ENCODE results near the gene PLEKHG2.

The PLEKHG2 gene

GRCh38 chr19:39415111-39416046 lies 2.9 kb downstream of the PLEKHG2 start:
- in situ Hi-C loops (cut with MboI; ENCODE audit: low sequenced_read_pairs): no loop called here

- in situ Hi-C loops (cut with MboI; ENCODE audit: low sequenced_read_pairs): no loop called here
Observed at GRCh38 chr19:39416152-39417120, 4.0 kb downstream of the PLEKHG2 start.

GRCh38 chr19:39417463-39418181 lies 5.2 kb downstream of the PLEKHG2 start:
- in situ Hi-C loops (cut with MboI; ENCODE audit: low sequenced_read_pairs): no loop called here

- in situ Hi-C loops (cut with MboI; ENCODE audit: low sequenced_read_pairs): no loop called here
Observed at GRCh38 chr19:39419003-39419402, 6.5 kb downstream of the PLEKHG2 start.

GRCh38 chr19:39420769-39421168 lies 8.3 kb downstream of the PLEKHG2 start:
- in situ Hi-C loops (cut with MboI; ENCODE audit: low sequenced_read_pairs): no loop called here

- in situ Hi-C loops (cut with MboI; ENCODE audit: low sequenced_read_pairs): no loop called here
Observed at GRCh38 chr19:39422020-39422419, 9.6 kb downstream of the PLEKHG2 start.

GRCh38 chr19:39423258-39424086 lies 11.0 kb downstream of the PLEKHG2 start:
- in situ Hi-C loops (cut with MboI; ENCODE audit: low sequenced_read_pairs): no loop called here

GRCh38 chr19:39424934-39425333 lies 12.5 kb downstream of the PLEKHG2 start:
- in situ Hi-C loops (cut with MboI; ENCODE audit: low sequenced_read_pairs): no loop called here

- in situ Hi-C loops (cut with MboI; ENCODE audit: low sequenced_read_pairs): no loop called here
Observed at GRCh38 chr19:39425744-39426143, 13.3 kb downstream of the PLEKHG2 start.

GRCh38 chr19:39426170-39426569 lies 13.7 kb downstream of the PLEKHG2 start:
- in situ Hi-C loops (cut with MboI; ENCODE audit: low sequenced_read_pairs): no loop called here

- in situ Hi-C loops (cut with MboI; ENCODE audit: low sequenced_read_pairs): no loop called here
Observed at GRCh38 chr19:39427707-39428106, 15.2 kb downstream of the PLEKHG2 start.

- in situ Hi-C loops (cut with MboI; ENCODE audit: low sequenced_read_pairs): no loop called here
Observed at GRCh38 chr19:39428283-39429112, 16.0 kb downstream of the PLEKHG2 start.

- in situ Hi-C loops (cut with MboI; ENCODE audit: low sequenced_read_pairs): no loop called here
Observed at GRCh38 chr19:39430675-39431593, 18.5 kb downstream of the PLEKHG2 start.

GRCh38 chr19:39432677-39433025 lies 20.2 kb downstream of the PLEKHG2 start:
- in situ Hi-C loops (cut with MboI; ENCODE audit: low sequenced_read_pairs): no loop called here

- in situ Hi-C loops (cut with MboI; ENCODE audit: low sequenced_read_pairs): no loop called here
Observed at GRCh38 chr19:39433480-39434079, 21.1 kb downstream of the PLEKHG2 start.

- in situ Hi-C loops (cut with MboI; ENCODE audit: low sequenced_read_pairs): no loop called here
Observed at GRCh38 chr19:39434123-39435076, 21.9 kb downstream of the PLEKHG2 start.

Measured in hTERT RPE-1 (cell line).